SU-DHL-6 (cell line): ENCODE data around the gene MYH15.

ENCODE experiments used
- EZH2phosphoT487 ChIP-seq: fragments of 200-600 bp; sonication (generic), shearing (Covaris generic); conservative IDR thresholded peaks from 2 replicates; pipeline ENCODE4 v1.6.1; 2018; ENCODE audit warnings: mild to moderate bottlenecking, antibody characterized with exemption, low read length, moderate library complexity, mixed read lengths
- TF ChIP-seq, protein P1 (sequence below): fragments of 200-600 bp; sonication (generic); IDR thresholded peaks from one replicate; pipeline ENCODE4 v1.5.1; 2017; ENCODE audit warnings: antibody characterized with exemption, mild to moderate bottlenecking, low read length, moderate library complexity; ENCODE audit not compliant: insufficient read depth, poor library complexity, severe bottlenecking

GRCh38 chr3:108510496-108510895 is at the start of gene MYH15:
- TF ChIP-seq, protein P1, sequence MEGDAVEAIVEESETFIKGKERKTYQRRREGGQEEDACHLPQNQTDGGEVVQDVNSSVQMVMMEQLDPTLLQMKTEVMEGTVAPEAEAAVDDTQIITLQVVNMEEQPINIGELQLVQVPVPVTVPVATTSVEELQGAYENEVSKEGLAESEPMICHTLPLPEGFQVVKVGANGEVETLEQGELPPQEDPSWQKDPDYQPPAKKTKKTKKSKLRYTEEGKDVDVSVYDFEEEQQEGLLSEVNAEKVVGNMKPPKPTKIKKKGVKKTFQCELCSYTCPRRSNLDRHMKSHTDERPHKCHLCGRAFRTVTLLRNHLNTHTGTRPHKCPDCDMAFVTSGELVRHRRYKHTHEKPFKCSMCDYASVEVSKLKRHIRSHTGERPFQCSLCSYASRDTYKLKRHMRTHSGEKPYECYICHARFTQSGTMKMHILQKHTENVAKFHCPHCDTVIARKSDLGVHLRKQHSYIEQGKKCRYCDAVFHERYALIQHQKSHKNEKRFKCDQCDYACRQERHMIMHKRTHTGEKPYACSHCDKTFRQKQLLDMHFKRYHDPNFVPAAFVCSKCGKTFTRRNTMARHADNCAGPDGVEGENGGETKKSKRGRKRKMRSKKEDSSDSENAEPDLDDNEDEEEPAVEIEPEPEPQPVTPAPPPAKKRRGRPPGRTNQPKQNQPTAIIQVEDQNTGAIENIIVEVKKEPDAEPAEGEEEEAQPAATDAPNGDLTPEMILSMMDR = no peak
- no peak for TF ChIP-seq EZH2phosphoT487
